LNCaP clone FGC (cell line): ENCODE data around the gene MT1F.

Source experiments
- DNase-seq: peaks from one replicate; pipeline ENCODE4 v3.0.0-alpha.2; 2011; ENCODE audit warnings: low read depth
- H3K4me3 ChIP-seq: 2 replicates; pipeline ENCODE4 v1.5.1; 2011; ENCODE audit warnings: mild to moderate bottlenecking, low read depth, low read length, control low read depth
- CTCF ChIP-seq: IDR thresholded peaks from 2 replicates; pipeline ENCODE4 v1.5.1; 2012; ENCODE audit warnings: mild to moderate bottlenecking; ENCODE audit not compliant: control insufficient read depth, insufficient read depth; ENCODE audit errors: extremely low read depth

MT1F gene

GRCh38 chr16:56701534-56701933 is 43.8 kb downstream of the MT1F start:
- no peak for DNase-seq
- TF ChIP-seq CTCF, result no peak
- H3K4me3 ChIP-seq, result no peak overlapping the region

- TF ChIP-seq CTCF, result no peak
- DNase-seq, result no peak
- no peak overlapping the region for H3K4me3 ChIP-seq
These were observed 45.1 kb downstream of the MT1F start for GRCh38 chr16:56702836-56703235.
